H7 (cell line): ENCODE measurements around the gene AKAP1. TPM values are rescaled to one million over a fixed set of nuclear protein-coding genes. Genes with fewer than 3 reads are reported as not detected.
A peak's percentile ranks its signal among the peaks of the same experiment; 100 is the strongest.

ENCODE experiments used
- DNase-seq: peaks from one replicate; pipeline ENCODE4 v3.0.0; 2012
- H3K27me3 ChIP-seq: 2 replicates; pipeline ENCODE4 v1.6.0; 2011; ENCODE audit warnings: mild to moderate bottlenecking, low read length; ENCODE audit not compliant: control insufficient read depth, insufficient read depth
- H3K36me3 ChIP-seq: replicated peaks from 2 replicates; pipeline ENCODE4 v1.5.1; 2011; ENCODE audit warnings: low read length; ENCODE audit not compliant: control insufficient read depth, insufficient read depth
- H3K4me3 ChIP-seq: 2 replicates; pipeline ENCODE4 v1.5.1; 2011; ENCODE audit warnings: low read depth, mild to moderate bottlenecking, control low read depth, low read length, moderate library complexity; ENCODE audit not compliant: insufficient read depth
- total RNA-seq: library from RNA; depleted of rRNA; stranded (reverse); fragments of >200 nt; shearing (Covaris generic); gene quantifications from 2 replicates; pipeline ENCODE4 v1.2.3, GENCODE V29; 2014

Gene AKAP1
- total RNA-seq, 1 experiment from 2014 or later: 67.8 TPM

GRCh38 chr17:57115916-57116315 lies 30.9 kb downstream of the AKAP1 start:
- DNase-seq: no peak
- Histone ChIP-seq H3K27me3 (no peaks in the 10 kb centered on the region), H3K36me3 (peaks cover 36% of the 10 kb centered on the region), H3K4me3 (no peak overlapping the region)

- H3K36me3 ChIP-seq: peaks cover 30% of the 10 kb centered on the region
- H3K27me3 ChIP-seq: no peaks in the 10 kb centered on the region
- H3K4me3 ChIP-seq: no peak overlapping the region
- DNase-seq: no peak
Measured at GRCh38 chr17:57117798-57118197, 32.8 kb downstream of the AKAP1 start.

GRCh38 chr17:57120814-57121213 lies 35.8 kb downstream of the AKAP1 start:
- no peak for DNase-seq
- Histone ChIP-seq H3K4me3 (no peak overlapping the region), H3K27me3 (no peaks in the 10 kb centered on the region), H3K36me3 (peaks cover 24% of the 10 kb centered on the region)

GRCh38 chr17:57121308-57122042 lies 36.4 kb downstream of the AKAP1 start:
- peak; percentile 82 for DNase-seq
- H3K4me3 ChIP-seq: no peak overlapping the region
- H3K27me3 ChIP-seq: no peaks in the 10 kb centered on the region
- H3K36me3 ChIP-seq: peaks cover 19% of the 10 kb centered on the region

- H3K27me3 ChIP-seq: no peaks in the 10 kb centered on the region
- no peak for DNase-seq
- peaks cover 5% of the 10 kb centered on the region for H3K36me3 ChIP-seq
- H3K4me3 ChIP-seq: no peak overlapping the region
Measured at GRCh38 chr17:57124053-57124452, 39.0 kb downstream of the AKAP1 start.

GRCh38 chr17:57125406-57125805 lies 40.4 kb downstream of the AKAP1 start:
- peak; percentile 36 for DNase-seq
- H3K27me3 ChIP-seq: no peaks in the 10 kb centered on the region
- no peak overlapping the region for H3K4me3 ChIP-seq
- peaks cover 5% of the 10 kb centered on the region for H3K36me3 ChIP-seq

GRCh38 chr17:57125866-57126265 lies 40.8 kb downstream of the AKAP1 start:
- no peak overlapping the region for H3K4me3 ChIP-seq
- DNase-seq: no peak
- H3K27me3 ChIP-seq: no peaks in the 10 kb centered on the region
- peaks cover 5% of the 10 kb centered on the region for H3K36me3 ChIP-seq

- Histone ChIP-seq H3K4me3 (no peak overlapping the region), H3K36me3 (no peaks in the 10 kb centered on the region), H3K27me3 (no peaks in the 10 kb centered on the region)
- peak; percentile 97 for DNase-seq
Measured at GRCh38 chr17:57130708-57131461, 45.8 kb downstream of the AKAP1 start.

- peak; percentile 71 for DNase-seq
- H3K36me3 ChIP-seq: no peaks in the 10 kb centered on the region
- no peak overlapping the region for H3K4me3 ChIP-seq
- H3K27me3 ChIP-seq: no peaks in the 10 kb centered on the region
Measured at GRCh38 chr17:57132663-57133062, 47.6 kb downstream of the AKAP1 start.

GRCh38 chr17:57133486-57133885 lies 48.4 kb downstream of the AKAP1 start:
- no peak for DNase-seq
- no peak overlapping the region for H3K4me3 ChIP-seq
- no peaks in the 10 kb centered on the region for H3K36me3 ChIP-seq
- no peaks in the 10 kb centered on the region for H3K27me3 ChIP-seq

- Histone ChIP-seq H3K36me3 (no peaks in the 10 kb centered on the region), H3K27me3 (no peaks in the 10 kb centered on the region), H3K4me3 (no peak overlapping the region)
- DNase-seq: no peak
Measured at GRCh38 chr17:57135026-57135788, 50.2 kb downstream of the AKAP1 start.

- DNase-seq: no peak
- H3K4me3 ChIP-seq: no peak overlapping the region
- H3K36me3 ChIP-seq: no peaks in the 10 kb centered on the region
Measured at GRCh38 chr17:57135789-57136291, 50.8 kb downstream of the AKAP1 start.

GRCh38 chr17:57136355-57136754 lies 51.3 kb downstream of the AKAP1 start:
- peak; percentile 68 for DNase-seq
- Histone ChIP-seq H3K27me3 (no peaks in the 10 kb centered on the region), H3K4me3 (no peak overlapping the region)

More at GRCh38 chr17:57135789-57136291, 50.8 kb downstream of the AKAP1 start:
- H3K27me3 ChIP-seq: no peaks in the 10 kb centered on the region

GRCh38 chr17:57138030-57138911 lies 53.2 kb downstream of the AKAP1 start:
- H3K27me3 ChIP-seq: no peaks in the 10 kb centered on the region
- no peak for DNase-seq
- H3K36me3 ChIP-seq: no peaks in the 10 kb centered on the region
- no peak overlapping the region for H3K4me3 ChIP-seq

More at GRCh38 chr17:57136355-57136754, 51.3 kb downstream of the AKAP1 start:
- H3K36me3 ChIP-seq: no peaks in the 10 kb centered on the region
